ENCODE results near the gene ETV1. TPM values are rescaled to one million over a fixed set of nuclear protein-coding genes. Genes with fewer than 3 reads are reported as not detected.

ETV1 gene
- total RNA-seq, result 5.6 and 13.9 TPM in 2 replicates

DNA sequence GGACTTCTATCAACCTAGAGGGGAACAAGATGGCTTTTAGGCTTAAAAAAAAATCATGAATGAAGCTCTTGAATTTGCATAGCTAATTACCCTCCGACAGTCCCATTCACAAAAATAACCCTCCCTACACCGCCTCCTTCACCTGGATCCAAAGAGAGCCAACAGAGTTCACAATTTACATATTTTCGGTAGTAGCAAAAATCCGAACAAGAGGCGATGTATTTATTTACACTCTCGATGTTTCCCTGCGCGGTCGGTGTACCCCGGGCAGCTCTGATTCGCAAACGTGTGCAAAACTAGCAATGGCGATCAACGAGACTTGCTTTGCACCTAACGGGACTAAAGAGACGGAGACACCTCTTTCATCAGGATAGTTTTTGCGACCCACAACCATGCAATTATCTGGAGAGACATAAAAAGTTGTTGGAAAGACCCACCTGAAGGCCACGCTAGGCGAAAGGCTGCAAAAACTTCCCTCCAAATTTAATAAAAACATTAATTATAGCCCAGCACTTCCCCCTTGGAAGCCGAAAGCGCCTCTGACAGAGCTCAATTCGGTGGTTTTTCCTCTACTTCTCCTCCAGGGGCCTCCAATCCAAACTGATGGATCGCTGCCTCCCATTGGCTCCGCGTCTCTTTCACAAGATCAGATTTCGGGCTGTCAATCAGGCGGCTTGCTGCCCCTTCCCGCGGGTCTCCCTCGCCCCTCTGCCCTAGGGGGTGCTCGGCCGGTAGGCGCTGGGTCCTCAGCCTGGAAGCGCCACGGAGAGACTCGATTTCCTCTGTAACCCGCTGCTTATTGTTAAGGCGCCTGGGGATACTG is at the start of gene ETV1:
Gene ETV1 (minus strand): TSS at position 541 of the 823 bp plus-strand sequence. CDS start 614 bp downstream, outside the sequence.

Data from dermis lymphatic vessel endothelial cell (primary cell).